ENCODE results near the gene ZFP62. TPM values are rescaled to one million over a fixed set of nuclear protein-coding genes. Genes with fewer than 3 reads are reported as not detected.

ZFP62 gene
- total and polyA plus RNA-seq, 2 of the 8 experiments (the other 6 are each of a cell fraction or from before 2014, with no cell fraction given) = 9.3 to 38.5 TPM

DNA sequence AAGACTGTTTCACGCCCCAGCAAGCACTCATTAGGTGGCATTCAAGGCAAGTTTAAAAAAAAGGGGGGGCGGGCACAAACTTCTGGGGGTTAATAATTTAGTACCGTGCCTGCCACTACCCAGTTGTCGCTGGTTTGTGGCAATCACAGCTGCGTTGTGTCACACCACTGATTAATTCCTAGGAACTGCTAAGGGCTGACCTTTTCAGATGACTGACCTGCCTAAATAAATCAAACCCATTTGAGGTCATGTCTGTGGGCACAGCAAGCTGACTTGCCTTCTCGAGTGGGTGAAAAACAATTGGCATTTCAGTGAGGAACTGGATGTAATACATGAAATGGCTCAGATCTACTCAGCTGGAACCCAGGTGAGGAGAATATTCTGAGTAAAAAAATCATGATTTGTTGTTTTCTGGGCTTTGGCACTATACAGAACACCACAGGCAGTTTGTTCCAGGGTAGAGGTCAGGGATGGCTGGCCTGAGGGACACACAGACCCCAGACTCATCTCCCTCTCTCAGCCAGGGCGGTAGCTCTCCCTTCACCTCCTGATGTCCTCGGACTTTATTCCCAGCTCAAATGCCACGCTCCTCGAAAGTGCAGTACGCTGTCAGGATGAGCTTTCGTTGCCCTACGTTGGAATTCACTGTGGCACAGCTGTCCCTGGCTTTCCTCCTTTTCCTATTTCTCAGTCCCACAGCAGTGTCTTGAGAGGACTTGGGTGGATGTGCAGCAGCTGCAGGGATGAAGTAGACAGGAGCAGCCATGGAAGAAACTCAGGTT lies 43.0 kb downstream of the ZFP62 start:
- H3K4ac ChIP-seq (replicated peaks; ENCODE audit: insufficient read length, low read depth, low read length) = no peak overlapping the region
- no peak overlapping the region for H2AFZ ChIP-seq (ENCODE audit: low read length)
- ChIA-PET POLR2A (ENCODE audit: partially characterized antibody) (interaction anchor here (1.0 to 2.8 kb wide), 2 partner anchors 9 to 15 kb away, joined by 3 to 7 read pairs; no protein-coding TSS in a partner anchor), CTCF (ENCODE audit: partially characterized antibody) (interaction anchor here (0.6 to 1.5 kb wide), 7 partner anchors 9 to 651 kb away, joined by 3 to 6 read pairs (median 3); no protein-coding TSS in a partner anchor)
- H2BK120ac ChIP-seq (replicated peaks; ENCODE audit: low read depth, low read length) = no peak overlapping the region
- H2BK20ac ChIP-seq (ENCODE audit: low read length) = no peak overlapping the region
- no peak overlapping the region for H3K56ac ChIP-seq (replicated peaks; ENCODE audit: insufficient read length, low read depth, low read length)
- FAIRE-seq = no peak
- 84% methylated on average over 13 of the region's 13 CpGs; no CpG with 5 or more reads in 1 of the 2 experiments for WGBS, 2 experiments (ENCODE audit: extremely low coverage in 1 of 2, insufficient coverage in 1 of 2, insufficient read length in 1 of 2, insufficient replicate concordance in 2 of 2, low coverage in 1 of 2, low lambda C conversion rate in 2 of 2, missing lambda C conversion rate in 1 of 2)
- no peak overlapping the region for H3K4me3 ChIP-seq (ENCODE audit: extremely low read depth in 1 of 4, insufficient read depth in 2 of 4, low read depth in 3 of 4, low read length in 4 of 4)
- H3K18ac ChIP-seq (ENCODE audit: extremely low read depth, low read length) = no peak overlapping the region
- no peak overlapping the region for H3K9ac ChIP-seq (replicated peaks in 1 of 4; ENCODE audit: extremely low read depth in 1 of 4, low read depth in 3 of 4, low read length in 3 of 4)
- H2BK15ac ChIP-seq (ENCODE audit: low read length) = peak overlapping the region; percentile 10; the same call in 1 of the 2 replicates
- H3K23ac ChIP-seq (ENCODE audit: insufficient read length) = no peak overlapping the region
- H2BK5ac ChIP-seq (ENCODE audit: low read depth, low read length) = no peak overlapping the region
- peaks cover 0 to 8% (median 2%) of the 10 kb centered on the region in 4 experiments; a peak in 3 of 7 replicates for H3K4me1 ChIP-seq (replicated peaks in 1 of 4; ENCODE audit: control insufficient read depth in 3 of 4, insufficient read depth in 4 of 4, low read length in 3 of 4)
- no peak overlapping the region for H3K14ac ChIP-seq (ENCODE audit: insufficient read length)
- no peak overlapping the region for H2AK5ac ChIP-seq (ENCODE audit: low read depth, low read length)
- no peak overlapping the region for H4K5ac ChIP-seq (ENCODE audit: insufficient read length, low read depth, low read length)
- H3K23me2 ChIP-seq (ENCODE audit: low read depth, low read length) = no peaks in the 10 kb centered on the region
- no peaks in the 10 kb centered on the region for H3K79me2 ChIP-seq (ENCODE audit: control insufficient read depth in 1 of 2, insufficient read depth in 2 of 2, low read length in 2 of 2)
- H3K36me3 ChIP-seq (ENCODE audit: control insufficient read depth in 2 of 4, insufficient read depth in 4 of 4, low read length in 3 of 4) = no peaks in the 10 kb centered on the region
- no peaks in the 10 kb centered on the region for H3K9me3 ChIP-seq (ENCODE audit: insufficient read depth in 2 of 2, low read depth in 1 of 2, low read length in 1 of 2)
- no peak overlapping the region for H3K4me2 ChIP-seq (ENCODE audit: insufficient read depth in 1 of 2, low read depth in 2 of 2, low read length in 2 of 2)
- no peak overlapping the region for H4K91ac ChIP-seq (replicated peaks; ENCODE audit: insufficient read length, low read length)
- H3K79me1 ChIP-seq (ENCODE audit: low read depth, low read length) = no peaks in the 10 kb centered on the region
- H4K8ac ChIP-seq (ENCODE audit: extremely low read depth, insufficient read depth, low read length) = no peak overlapping the region
- H4K20me1 ChIP-seq (replicated peaks in 1 of 2; ENCODE audit: control insufficient read depth in 1 of 2, insufficient read depth in 2 of 2, low read length in 2 of 2) = no peaks in the 10 kb centered on the region
- H2BK12ac ChIP-seq (ENCODE audit: low read depth, low read length) = no peak overlapping the region
- TF ChIP-seq EP300 (IDR thresholded peaks at IDR 0.05; ENCODE audit: borderline replicate concordance in 1 of 2, low read depth in 2 of 2, low read length in 2 of 2) = no peak
- H3K27ac ChIP-seq (ENCODE audit: low read depth, low read length) = no peak overlapping the region
- peaks cover 0 to 2% (median 0%) of the 10 kb centered on the region in 4 experiments; a peak in 1 of 7 replicates for H3K27me3 ChIP-seq (replicated peaks in 1 of 4; ENCODE audit: control insufficient read depth in 3 of 4, extremely low read depth in 1 of 4, insufficient read depth in 3 of 4, low read length in 3 of 4)
- DNase-seq (ENCODE audit: low read depth in 1 of 2, low spot score in 2 of 2) = no peak

Data from H1 (cell line).